ENCODE measurements around the gene CREB5.

Gene CREB5

DNA sequence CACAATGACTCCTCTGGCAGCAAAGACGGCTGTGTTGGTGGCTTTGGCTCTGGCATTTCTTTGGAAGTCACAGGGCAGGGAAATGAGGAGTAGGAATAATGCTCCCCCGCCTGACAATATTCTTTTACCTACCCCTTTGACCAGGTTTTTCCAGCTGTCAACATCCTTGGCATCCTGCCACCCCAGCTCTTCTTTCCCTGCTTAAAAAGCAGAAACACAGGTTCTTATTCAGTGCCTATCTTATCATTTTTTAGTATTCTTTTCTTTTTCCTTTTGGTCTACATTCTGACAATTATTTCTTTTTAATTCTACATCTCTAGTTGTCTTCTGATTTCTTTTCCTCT lies 97.7 kb downstream of the CREB5 start:
- H3K36me3 Mint-ChIP-seq (ENCODE audit: low read depth) = no peaks in the 10 kb centered on the region
- H3K27ac Mint-ChIP-seq = no peak overlapping the region
- H3K27me3 Mint-ChIP-seq (ENCODE audit: low read depth) = peaks cover 4% of the 10 kb centered on the region
- H3K4me1 Mint-ChIP-seq (ENCODE audit: low read depth) = no peaks in the 10 kb centered on the region
- H3K4me3 Mint-ChIP-seq = no peak overlapping the region
- DNase-seq (ENCODE audit: low spot score) = no peak
- H3K9me3 Mint-ChIP-seq = no peaks in the 10 kb centered on the region

GRCh38 chr7:28512668-28513440 lies 100.5 kb downstream of the CREB5 start:
- Mint-ChIP-seq H3K36me3 (ENCODE audit: low read depth) (no peaks in the 10 kb centered on the region), H3K9me3 (no peaks in the 10 kb centered on the region)

DNA sequence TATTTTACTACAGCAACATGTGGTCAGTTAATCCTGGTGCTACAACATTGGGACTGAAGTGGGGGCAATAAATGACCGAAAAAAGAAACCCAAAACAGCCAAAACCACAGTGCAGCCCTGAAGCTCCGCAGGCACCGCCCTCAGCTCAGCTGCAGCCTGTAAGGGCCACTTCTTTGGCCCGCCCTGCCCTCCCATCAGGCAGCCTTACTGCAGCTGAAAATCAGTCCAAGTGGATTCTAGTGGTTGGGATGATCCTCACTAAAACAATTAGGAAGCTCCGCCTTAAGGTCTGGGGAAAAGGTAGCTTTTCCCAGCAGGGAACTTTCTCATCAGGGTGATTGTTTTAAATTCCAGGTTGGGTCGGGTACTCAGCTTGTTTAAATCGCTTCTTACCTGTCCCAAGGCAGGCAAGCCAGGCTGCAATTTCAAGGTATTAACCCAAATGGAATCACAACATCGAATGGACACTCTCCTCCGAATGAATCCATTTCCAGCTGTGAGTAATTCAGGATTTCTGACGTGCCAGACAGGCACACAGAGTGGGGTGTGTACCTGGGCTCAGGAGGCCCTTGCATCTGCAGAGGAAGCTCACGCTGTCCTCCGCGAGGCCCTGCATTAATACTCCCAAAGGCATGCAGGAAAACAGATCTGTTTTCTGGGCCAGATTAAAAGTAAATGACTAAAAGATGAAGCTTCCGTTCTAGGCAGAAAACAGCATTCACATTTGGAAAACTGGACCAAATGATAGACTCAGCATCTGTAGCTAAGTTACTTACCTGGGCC lies 104.3 kb downstream of the CREB5 start:
- Mint-ChIP-seq H3K27me3 (ENCODE audit: low read depth) (peaks cover 3% of the 10 kb centered on the region), H3K36me3 (ENCODE audit: low read depth) (no peaks in the 10 kb centered on the region), H3K4me3 (no peak overlapping the region), H3K4me1 (ENCODE audit: low read depth) (no peaks in the 10 kb centered on the region), H3K9me3 (no peaks in the 10 kb centered on the region), H3K27ac (no peak overlapping the region)
- no peak for DNase-seq (ENCODE audit: low spot score)

More at GRCh38 chr7:28512668-28513440, 100.5 kb downstream of the CREB5 start:
- H3K27ac Mint-ChIP-seq = no peak overlapping the region
- H3K4me1 Mint-ChIP-seq (ENCODE audit: low read depth) = no peaks in the 10 kb centered on the region
- peaks cover 2% of the 10 kb centered on the region for H3K27me3 Mint-ChIP-seq (ENCODE audit: low read depth)
- no peak overlapping the region for H3K4me3 Mint-ChIP-seq
- no peak for DNase-seq (ENCODE audit: low spot score)

- Mint-ChIP-seq H3K27me3 (ENCODE audit: low read depth) (peaks cover 3% of the 10 kb centered on the region), H3K27ac (no peak overlapping the region), H3K4me1 (ENCODE audit: low read depth) (no peaks in the 10 kb centered on the region), H3K4me3 (no peak overlapping the region), H3K36me3 (ENCODE audit: low read depth) (no peaks in the 10 kb centered on the region), H3K9me3 (no peaks in the 10 kb centered on the region)
- no peak for DNase-seq (ENCODE audit: low spot score)
These were observed 104.9 kb downstream of the CREB5 start for GRCh38 chr7:28517206-28517605.

DNA sequence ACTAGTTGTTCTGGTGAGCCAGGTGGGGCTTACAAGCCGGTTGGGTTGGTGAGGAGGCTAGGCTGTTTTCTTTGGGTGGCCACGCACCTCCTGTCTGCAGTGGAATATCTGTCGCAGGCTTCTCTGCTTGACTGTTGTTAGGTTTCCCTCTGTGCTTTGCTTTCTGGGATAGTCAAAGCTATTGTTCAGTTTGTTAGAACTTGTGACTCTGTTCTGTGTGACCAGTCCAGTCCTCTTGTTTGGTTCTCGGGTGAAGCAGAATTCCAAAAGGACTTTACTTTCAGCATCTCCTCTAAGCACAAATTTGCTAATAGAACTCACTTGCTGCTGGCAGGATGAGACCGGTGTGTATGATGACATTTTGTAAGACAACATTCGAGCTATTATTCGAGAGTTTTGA lies 105.3 kb downstream of the CREB5 start:
- no peaks in the 10 kb centered on the region for H3K4me1 Mint-ChIP-seq (ENCODE audit: low read depth)
- no peak for DNase-seq (ENCODE audit: low spot score)
- no peak overlapping the region for H3K27ac Mint-ChIP-seq
- no peaks in the 10 kb centered on the region for H3K9me3 Mint-ChIP-seq
- H3K27me3 Mint-ChIP-seq (ENCODE audit: low read depth) = peaks cover 3% of the 10 kb centered on the region
- no peaks in the 10 kb centered on the region for H3K36me3 Mint-ChIP-seq (ENCODE audit: low read depth)
- H3K4me3 Mint-ChIP-seq = no peak overlapping the region

DNA sequence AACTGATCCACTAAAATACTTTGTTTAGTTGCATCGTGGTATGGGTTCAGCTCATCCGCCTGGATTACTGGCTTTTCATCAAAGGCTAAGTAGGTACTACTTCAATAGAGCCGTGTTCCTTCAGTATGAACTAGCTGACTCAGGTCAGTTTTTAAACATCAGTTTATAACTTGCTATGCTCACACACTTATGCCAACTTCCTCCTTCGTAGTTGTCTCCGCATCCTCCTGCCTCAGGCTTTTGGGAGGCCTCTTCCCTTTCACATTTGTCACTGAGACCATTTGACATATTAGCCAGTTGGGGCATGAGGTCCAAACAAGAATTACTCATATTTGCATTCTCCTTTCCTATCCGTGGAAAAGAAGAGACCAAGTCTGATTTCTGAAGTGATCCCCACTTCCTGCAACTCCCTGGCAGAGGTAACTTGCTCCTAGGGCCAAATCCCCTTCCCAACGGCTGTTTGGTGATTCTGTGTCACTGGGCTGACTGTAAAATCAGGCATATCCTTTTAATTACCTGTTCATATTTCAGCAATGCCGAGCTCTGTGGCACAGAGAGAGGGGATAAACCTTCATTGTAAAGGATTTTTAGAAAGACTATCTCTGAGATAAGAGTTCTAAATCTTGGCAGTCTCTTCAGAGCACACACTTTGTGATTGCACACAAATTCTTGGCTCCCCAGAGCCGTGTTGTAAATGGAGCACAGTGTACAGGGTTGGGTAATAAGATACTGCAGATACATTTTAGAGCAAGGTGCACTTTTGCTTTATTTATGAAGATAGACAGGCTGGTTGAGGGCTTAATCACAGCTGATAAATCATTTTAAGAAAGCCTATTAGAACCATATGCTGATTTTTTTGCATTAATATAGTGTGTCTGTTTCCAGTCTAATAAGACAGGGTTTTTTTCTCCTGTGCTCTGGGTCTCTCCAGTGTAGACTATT lies 108.0 kb downstream of the CREB5 start:
- Mint-ChIP-seq H3K27ac (no peak overlapping the region), H3K9me3 (no peaks in the 10 kb centered on the region), H3K36me3 (ENCODE audit: low read depth) (no peaks in the 10 kb centered on the region), H3K4me3 (no peak overlapping the region), H3K4me1 (ENCODE audit: low read depth) (no peaks in the 10 kb centered on the region), H3K27me3 (ENCODE audit: low read depth) (peaks cover 3% of the 10 kb centered on the region)
- DNase-seq (ENCODE audit: low spot score) = no peak

GRCh38 chr7:28524978-28525377 lies 112.7 kb downstream of the CREB5 start:
- DNase-seq (ENCODE audit: low spot score) = no peak
- Mint-ChIP-seq H3K4me1 (ENCODE audit: low read depth) (no peaks in the 10 kb centered on the region), H3K9me3 (no peaks in the 10 kb centered on the region), H3K4me3 (no peak overlapping the region), H3K27me3 (ENCODE audit: low read depth) (peaks cover 3% of the 10 kb centered on the region), H3K27ac (no peak overlapping the region), H3K36me3 (ENCODE audit: low read depth) (no peaks in the 10 kb centered on the region)

DNA sequence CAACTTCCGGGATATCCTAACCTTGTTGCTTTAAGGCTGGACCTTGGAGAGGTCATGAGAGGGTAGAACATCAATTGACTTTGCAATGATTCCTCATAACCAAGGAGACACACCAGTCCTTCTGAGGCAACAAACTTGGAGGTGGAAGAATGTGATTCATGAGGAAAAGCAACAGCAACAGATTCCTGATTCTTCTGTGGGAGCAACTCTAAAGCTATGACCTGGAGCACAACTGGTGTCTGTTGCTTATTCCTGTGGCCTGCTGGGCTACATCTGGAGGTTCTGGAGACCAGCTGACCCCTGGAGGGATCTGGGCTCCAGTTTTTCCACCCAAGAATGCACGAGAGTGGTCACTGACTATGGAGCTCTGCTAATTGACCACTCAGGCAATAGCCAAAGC lies 116.6 kb downstream of the CREB5 start:
- no peaks in the 10 kb centered on the region for H3K36me3 Mint-ChIP-seq (ENCODE audit: low read depth)
- no peak for DNase-seq (ENCODE audit: low spot score)
- no peak overlapping the region for H3K27ac Mint-ChIP-seq
- H3K4me1 Mint-ChIP-seq (ENCODE audit: low read depth) = no peaks in the 10 kb centered on the region
- no peaks in the 10 kb centered on the region for H3K9me3 Mint-ChIP-seq
- no peaks in the 10 kb centered on the region for H3K27me3 Mint-ChIP-seq (ENCODE audit: low read depth)
- H3K4me3 Mint-ChIP-seq = no peak overlapping the region

DNA sequence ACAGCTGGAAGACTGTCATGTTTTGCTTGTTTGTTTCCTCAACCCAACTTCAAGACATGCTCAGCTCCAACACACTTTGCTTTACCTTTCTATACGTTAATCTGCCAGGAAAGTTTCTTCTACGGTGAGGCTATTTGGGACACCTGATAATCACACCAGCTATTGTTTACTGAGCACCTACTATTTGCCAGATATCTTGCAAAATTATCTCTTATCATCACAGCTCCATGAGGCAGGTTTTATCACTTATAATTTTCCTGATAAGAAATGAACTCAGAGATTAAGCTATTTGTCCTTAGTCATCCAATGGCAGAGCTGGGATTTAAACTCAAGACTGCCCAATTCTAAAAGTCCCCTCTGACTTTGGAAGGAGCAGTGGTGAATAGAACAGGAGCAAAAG lies 117.4 kb downstream of the CREB5 start:
- H3K4me1 Mint-ChIP-seq (ENCODE audit: low read depth) = no peaks in the 10 kb centered on the region
- no peaks in the 10 kb centered on the region for H3K36me3 Mint-ChIP-seq (ENCODE audit: low read depth)
- DNase-seq (ENCODE audit: low spot score) = no peak
- no peak overlapping the region for H3K4me3 Mint-ChIP-seq
- H3K9me3 Mint-ChIP-seq = no peaks in the 10 kb centered on the region
- no peak overlapping the region for H3K27ac Mint-ChIP-seq
- H3K27me3 Mint-ChIP-seq (ENCODE audit: low read depth) = no peaks in the 10 kb centered on the region

GRCh38 chr7:28530175-28530802 lies 118.0 kb downstream of the CREB5 start:
- no peak overlapping the region for H3K4me3 Mint-ChIP-seq
- no peak overlapping the region for H3K27ac Mint-ChIP-seq
- H3K9me3 Mint-ChIP-seq = no peaks in the 10 kb centered on the region
- no peaks in the 10 kb centered on the region for H3K4me1 Mint-ChIP-seq (ENCODE audit: low read depth)
- no peak for DNase-seq (ENCODE audit: low spot score)
- H3K27me3 Mint-ChIP-seq (ENCODE audit: low read depth) = no peaks in the 10 kb centered on the region
- no peaks in the 10 kb centered on the region for H3K36me3 Mint-ChIP-seq (ENCODE audit: low read depth)

- Mint-ChIP-seq H3K9me3 (no peaks in the 10 kb centered on the region), H3K27me3 (ENCODE audit: low read depth) (no peaks in the 10 kb centered on the region), H3K4me1 (ENCODE audit: low read depth) (no peaks in the 10 kb centered on the region), H3K36me3 (ENCODE audit: low read depth) (no peaks in the 10 kb centered on the region), H3K4me3 (no peak overlapping the region), H3K27ac (no peak overlapping the region)
- no peak for DNase-seq (ENCODE audit: low spot score)
These were observed 118.5 kb downstream of the CREB5 start for GRCh38 chr7:28530803-28531175.

GRCh38 chr7:28531291-28531690 lies 119.0 kb downstream of the CREB5 start:
- Mint-ChIP-seq H3K36me3 (ENCODE audit: low read depth) (no peaks in the 10 kb centered on the region), H3K27me3 (ENCODE audit: low read depth) (no peaks in the 10 kb centered on the region), H3K4me1 (ENCODE audit: low read depth) (no peaks in the 10 kb centered on the region), H3K27ac (no peak overlapping the region), H3K9me3 (no peaks in the 10 kb centered on the region), H3K4me3 (no peak overlapping the region)
- DNase-seq (ENCODE audit: low spot score) = no peak

DNA sequence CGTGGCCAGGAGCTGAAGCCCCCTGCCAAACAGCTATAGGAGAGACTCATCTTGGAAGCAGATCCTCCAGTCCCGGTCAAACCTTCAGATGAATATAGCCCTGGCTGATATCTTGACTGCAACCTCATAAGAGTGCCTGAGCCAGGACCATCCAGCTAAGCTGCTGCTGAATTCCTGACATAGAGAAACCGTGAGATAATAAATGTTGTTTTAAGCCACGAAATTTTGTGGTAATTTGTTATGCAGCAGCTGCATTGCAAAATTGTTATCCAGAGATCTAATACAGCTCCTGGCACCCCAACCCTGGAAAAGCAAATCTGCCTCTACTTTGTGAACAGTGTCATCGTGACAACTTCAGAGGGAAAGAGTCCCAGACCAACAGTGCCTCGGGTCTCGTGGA lies 119.9 kb downstream of the CREB5 start:
- no peaks in the 10 kb centered on the region for H3K9me3 Mint-ChIP-seq
- H3K27me3 Mint-ChIP-seq (ENCODE audit: low read depth) = no peaks in the 10 kb centered on the region
- no peak overlapping the region for H3K4me3 Mint-ChIP-seq
- H3K36me3 Mint-ChIP-seq (ENCODE audit: low read depth) = no peaks in the 10 kb centered on the region
- no peak overlapping the region for H3K27ac Mint-ChIP-seq
- H3K4me1 Mint-ChIP-seq (ENCODE audit: low read depth) = no peaks in the 10 kb centered on the region
- no peak for DNase-seq (ENCODE audit: low spot score)

All from T-helper 2 cell treated with Interferon-gamma antibody and Interleukin-4, amounts not matched to agents 5 μg/mL and 100 μg/mL, for 36 hours (primary cell).